ENCODE results near the gene PRKCQ.

PRKCQ gene

GRCh38 chr10:6621536-6621935, 41.5 kb upstream of the PRKCQ start:
- H3K27me3 ChIP-seq (ENCODE audit: insufficient read depth, low read length, poor library complexity), result no peaks in the 10 kb centered on the region
- H3K27ac ChIP-seq (ENCODE audit: low read length), result no peak overlapping the region

GRCh38 chr10:6619660-6620059, 39.6 kb upstream of the PRKCQ start:
- no peaks in the 10 kb centered on the region for H3K27me3 ChIP-seq (ENCODE audit: insufficient read depth, low read length, poor library complexity)
- H3K4me1 ChIP-seq (ENCODE audit: insufficient read depth, low read length), result no peaks in the 10 kb centered on the region
- H4K20me1 ChIP-seq (ENCODE audit: insufficient read depth, low read length), result no peaks in the 10 kb centered on the region
- no peak overlapping the region for H3K4me3 ChIP-seq (ENCODE audit: low read depth in 1 of 2, low read length in 2 of 2)
- H2AFZ ChIP-seq (ENCODE audit: low read depth, low read length), result no peak overlapping the region
- H3K36me3 ChIP-seq (ENCODE audit: insufficient read depth, low read length), result no peaks in the 10 kb centered on the region
- H3K4me2 ChIP-seq (ENCODE audit: insufficient read depth, low read length), result no peak overlapping the region
- H3K9me3 ChIP-seq (ENCODE audit: insufficient read depth, low read length, severe bottlenecking), result no peaks in the 10 kb centered on the region
- no peak overlapping the region for H3K9ac ChIP-seq (ENCODE audit: low read depth, low read length)
- no peak for ATAC-seq (ENCODE audit: insufficient read depth, low read depth)
- TF ChIP-seq CTCF (IDR thresholded peaks at IDR 0.05; ENCODE audit: borderline replicate concordance, extremely low read depth, low read length, poor library complexity, severe bottlenecking), result no peak
- no peak for TF ChIP-seq EZH2 (IDR thresholded peaks at IDR 0.05; ENCODE audit: borderline replicate concordance, low read depth, low read length, severe bottlenecking)
- no peaks in the 10 kb centered on the region for H3K79me2 ChIP-seq (ENCODE audit: insufficient read depth, low read length)
- H3K27ac ChIP-seq (ENCODE audit: low read length), result no peak overlapping the region
- no peak for DNase-seq

More at GRCh38 chr10:6621536-6621935, 41.5 kb upstream of the PRKCQ start:
- H4K20me1 ChIP-seq (ENCODE audit: insufficient read depth, low read length), result no peaks in the 10 kb centered on the region
- H3K4me1 ChIP-seq (ENCODE audit: insufficient read depth, low read length), result no peaks in the 10 kb centered on the region
- TF ChIP-seq EZH2 (IDR thresholded peaks at IDR 0.05; ENCODE audit: borderline replicate concordance, low read depth, low read length, severe bottlenecking), result no peak
- TF ChIP-seq CTCF (IDR thresholded peaks at IDR 0.05; ENCODE audit: borderline replicate concordance, extremely low read depth, low read length, poor library complexity, severe bottlenecking), result no peak
- DNase-seq (no peak), ATAC-seq (ENCODE audit: insufficient read depth, low read depth) (no peak)
- H2AFZ ChIP-seq (ENCODE audit: low read depth, low read length), result no peak overlapping the region
- H3K4me2 ChIP-seq (ENCODE audit: insufficient read depth, low read length), result no peak overlapping the region
- no peak overlapping the region for H3K9ac ChIP-seq (ENCODE audit: low read depth, low read length)
- no peaks in the 10 kb centered on the region for H3K36me3 ChIP-seq (ENCODE audit: insufficient read depth, low read length)
- no peaks in the 10 kb centered on the region for H3K9me3 ChIP-seq (ENCODE audit: insufficient read depth, low read length, severe bottlenecking)
- no peaks in the 10 kb centered on the region for H3K79me2 ChIP-seq (ENCODE audit: insufficient read depth, low read length)
- H3K4me3 ChIP-seq (ENCODE audit: low read depth in 1 of 2, low read length in 2 of 2), result no peak overlapping the region

- Histone ChIP-seq H2AFZ (ENCODE audit: low read depth, low read length) (no peak overlapping the region), H3K4me1 (ENCODE audit: insufficient read depth, low read length) (no peaks in the 10 kb centered on the region), H3K36me3 (ENCODE audit: insufficient read depth, low read length) (no peaks in the 10 kb centered on the region), H3K4me2 (ENCODE audit: insufficient read depth, low read length) (no peak overlapping the region), H3K4me3 (ENCODE audit: low read depth in 1 of 2, low read length in 2 of 2) (no peak overlapping the region), H3K79me2 (ENCODE audit: insufficient read depth, low read length) (no peaks in the 10 kb centered on the region), H4K20me1 (ENCODE audit: insufficient read depth, low read length) (no peaks in the 10 kb centered on the region), H3K27me3 (ENCODE audit: insufficient read depth, low read length, poor library complexity) (no peaks in the 10 kb centered on the region), H3K27ac (ENCODE audit: low read length) (no peak overlapping the region), H3K9me3 (ENCODE audit: insufficient read depth, low read length, severe bottlenecking) (no peaks in the 10 kb centered on the region), H3K9ac (ENCODE audit: low read depth, low read length) (no peak overlapping the region)
- DNase-seq, result no peak
- ATAC-seq (ENCODE audit: insufficient read depth, low read depth), result no peak
- no peak for TF ChIP-seq EZH2 (IDR thresholded peaks at IDR 0.05; ENCODE audit: borderline replicate concordance, low read depth, low read length, severe bottlenecking)
- no peak for TF ChIP-seq CTCF (IDR thresholded peaks at IDR 0.05; ENCODE audit: borderline replicate concordance, extremely low read depth, low read length, poor library complexity, severe bottlenecking)
These were observed 38.3 kb upstream of the PRKCQ start for GRCh38 chr10:6618340-6618739.
